Measurements from ENCODE around the gene CDC45. TPM values are rescaled to one million over a fixed set of nuclear protein-coding genes. Genes with fewer than 3 reads are reported as not detected.
A peak's percentile ranks its signal among the peaks of the same experiment; 100 is the strongest.

Gene CDC45
- total RNA-seq, 2 experiments from 2014 or later: 90.2 to 94.3 TPM

- Mint-ChIP-seq H3K27ac (no peak overlapping the region), H3K36me3 (ENCODE audit: low read depth) (peaks cover 37% of the 10 kb centered on the region), H3K9me3 (ENCODE audit: insufficient read depth) (no peaks in the 10 kb centered on the region), H3K4me1 (ENCODE audit: low read depth) (peaks cover 12% of the 10 kb centered on the region), H3K27me3 (ENCODE audit: low read depth) (no peaks in the 10 kb centered on the region), H3K4me3 (no peak overlapping the region)
- ChIA-PET CTCF (interaction anchor here (0.9 to 2.9 kb wide), 3 partner anchors 11 to 319 kb away, joined by 3 to 12 read pairs (median 6); partner anchors contain the start of gene ESS2), POLR2A (interaction anchor here (0.6 kb wide), 1 partner anchor 95 kb away, joined by 3 read pairs; no protein-coding TSS in a partner anchor)
- DNase-seq (no peak), ATAC-seq (no peak)
Measured at GRCh38 chr22:19463008-19463407, 16.7 kb upstream of the CDC45 start.

GRCh38 chr22:19463491-19464469 lies 15.9 kb upstream of the CDC45 start:
- Mint-ChIP-seq H3K27me3 (ENCODE audit: low read depth) (no peaks in the 10 kb centered on the region), H3K4me1 (ENCODE audit: low read depth) (peaks cover 12% of the 10 kb centered on the region), H3K36me3 (ENCODE audit: low read depth) (peaks cover 41% of the 10 kb centered on the region), H3K4me3 (no peak overlapping the region), H3K9me3 (ENCODE audit: insufficient read depth) (no peaks in the 10 kb centered on the region), H3K27ac (no peak overlapping the region)
- DNase-seq: no peak
- POLR2A ChIA-PET: interaction anchor here (0.8 to 1.2 kb wide), 4 partner anchors 11 to 17 kb away, joined by 3 read pairs; partner anchors contain the start of gene CDC45
- no peak for ATAC-seq
- CTCF ChIA-PET: interaction anchor here (1.3 to 2.9 kb wide), 3 partner anchors 10 to 166 kb away, joined by 5 to 12 read pairs (median 6); no protein-coding TSS in a partner anchor

- ATAC-seq: peak; percentile 33
- H3K4me1 Mint-ChIP-seq (ENCODE audit: low read depth): peaks cover 12% of the 10 kb centered on the region
- POLR2A ChIA-PET: interaction anchor here (0.9 to 1.2 kb wide), 3 partner anchors 12 to 16 kb away, joined by 3 read pairs; no protein-coding TSS in a partner anchor
- H3K27ac Mint-ChIP-seq: no peak overlapping the region
- no peak overlapping the region for H3K4me3 Mint-ChIP-seq
- no peaks in the 10 kb centered on the region for H3K27me3 Mint-ChIP-seq (ENCODE audit: low read depth)
- CTCF ChIA-PET: interaction anchor here (1.3 to 2.1 kb wide), 2 partner anchors 9 to 13 kb away, joined by 5 to 6 read pairs; no protein-coding TSS in a partner anchor
- peaks cover 49% of the 10 kb centered on the region for H3K36me3 Mint-ChIP-seq (ENCODE audit: low read depth)
- no peak for DNase-seq
- no peaks in the 10 kb centered on the region for H3K9me3 Mint-ChIP-seq (ENCODE audit: insufficient read depth)
Measured at GRCh38 chr22:19464546-19464945, 15.2 kb upstream of the CDC45 start.

GRCh38 chr22:19464975-19465374 lies 14.7 kb upstream of the CDC45 start:
- no peaks in the 10 kb centered on the region for H3K9me3 Mint-ChIP-seq (ENCODE audit: insufficient read depth)
- POLR2A ChIA-PET: interaction anchor here (1.0 to 1.3 kb wide), 3 partner anchors 12 to 15 kb away, joined by 3 to 4 read pairs (median 3); partner anchors contain the start of gene CDC45

DNA sequence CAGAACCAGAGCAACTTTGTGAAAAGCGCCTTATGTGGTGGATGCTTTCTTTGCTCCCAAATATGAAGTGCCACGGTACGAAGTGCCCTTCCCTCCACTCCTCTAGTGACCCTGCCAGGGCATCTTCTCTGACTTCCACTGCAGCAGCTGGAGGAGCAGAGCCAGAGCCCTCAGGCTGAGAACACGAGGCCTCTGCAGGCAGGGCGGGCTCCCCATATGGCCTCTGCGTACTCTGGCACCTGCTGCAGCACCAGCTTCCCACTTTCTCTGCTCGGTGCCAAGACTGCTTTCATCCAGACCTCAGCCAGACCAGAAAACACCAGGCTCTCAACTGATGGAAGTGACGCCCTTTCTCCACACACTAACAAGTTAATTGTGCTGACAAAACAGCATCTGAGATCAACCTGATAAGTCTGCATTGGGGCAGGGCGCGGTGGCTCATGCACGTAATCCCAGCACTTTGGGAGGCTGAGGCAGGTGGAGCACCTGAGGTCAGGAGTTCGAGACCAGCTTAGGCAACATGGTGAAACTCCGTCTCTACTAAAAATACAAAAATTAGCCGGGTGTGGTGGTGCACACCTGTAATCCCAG lies 13.5 kb upstream of the CDC45 start:
- ATAC-seq (no peak), DNase-seq (no peak)
- Mint-ChIP-seq H3K27ac (no peak overlapping the region), H3K36me3 (ENCODE audit: low read depth) (peaks cover 55% of the 10 kb centered on the region), H3K27me3 (ENCODE audit: low read depth) (no peaks in the 10 kb centered on the region), H3K9me3 (ENCODE audit: insufficient read depth) (no peaks in the 10 kb centered on the region), H3K4me1 (ENCODE audit: low read depth) (peaks cover 12% of the 10 kb centered on the region), H3K4me3 (no peak overlapping the region)
- CTCF ChIA-PET: interaction anchor here (1.2 kb wide), 1 partner anchor 15 kb away, joined by 3 read pairs; no protein-coding TSS in a partner anchor
- POLR2A ChIA-PET: interaction anchor here (1.3 kb wide), 1 partner anchor 13 kb away, joined by 4 read pairs; the partner anchor contains the start of gene CDC45

More at GRCh38 chr22:19464975-19465374, 14.7 kb upstream of the CDC45 start:
- Mint-ChIP-seq H3K27ac (no peak overlapping the region), H3K4me1 (ENCODE audit: low read depth) (peaks cover 12% of the 10 kb centered on the region), H3K4me3 (no peak overlapping the region), H3K27me3 (ENCODE audit: low read depth) (no peaks in the 10 kb centered on the region), H3K36me3 (ENCODE audit: low read depth) (peaks cover 52% of the 10 kb centered on the region)
- CTCF ChIA-PET: interaction anchor here (0.8 to 2.1 kb wide), 2 partner anchors 12 to 165 kb away, joined by 3 to 5 read pairs; no protein-coding TSS in a partner anchor
- no peak for ATAC-seq
- no peak for DNase-seq

GRCh38 chr22:19466848-19467752 lies 12.6 kb upstream of the CDC45 start:
- H3K4me3 Mint-ChIP-seq: no peak overlapping the region
- ChIA-PET POLR2A (no interaction called here), CTCF (no interaction called here)
- no peaks in the 10 kb centered on the region for H3K27me3 Mint-ChIP-seq (ENCODE audit: low read depth)
- H3K9me3 Mint-ChIP-seq (ENCODE audit: insufficient read depth): no peaks in the 10 kb centered on the region
- H3K27ac Mint-ChIP-seq: no peak overlapping the region
- peaks cover 12% of the 10 kb centered on the region for H3K4me1 Mint-ChIP-seq (ENCODE audit: low read depth)
- DNase-seq: no peak
- no peak for ATAC-seq
- peaks cover 55% of the 10 kb centered on the region for H3K36me3 Mint-ChIP-seq (ENCODE audit: low read depth)

DNA sequence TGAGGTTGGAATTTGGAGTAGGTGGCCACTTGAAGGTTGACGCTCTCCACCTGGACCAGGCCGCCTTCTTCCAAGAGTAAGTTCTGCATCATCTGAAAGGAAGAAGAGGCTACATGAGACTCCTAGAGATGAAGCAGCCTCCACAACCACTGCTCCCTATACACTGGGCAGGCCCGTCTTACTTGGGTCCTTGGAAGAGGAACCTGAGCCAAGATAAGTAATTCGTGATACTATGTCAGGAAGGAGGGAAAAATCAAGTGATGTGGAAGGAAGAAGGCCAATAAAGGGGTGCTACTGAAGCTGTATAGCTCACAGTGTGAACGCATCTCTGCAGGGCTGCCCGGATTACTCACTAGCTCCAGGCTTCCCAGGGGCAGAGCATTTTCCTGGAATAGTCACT lies 11.8 kb upstream of the CDC45 start:
- no peak for ATAC-seq
- no peaks in the 10 kb centered on the region for H3K9me3 Mint-ChIP-seq (ENCODE audit: insufficient read depth)
- ChIA-PET CTCF (no interaction called here), POLR2A (interaction anchor here (2.4 kb wide), 1 partner anchor 11 kb away, joined by 7 read pairs; the partner anchor contains the start of genes CDC45 and UFD1)
- no peaks in the 10 kb centered on the region for H3K27me3 Mint-ChIP-seq (ENCODE audit: low read depth)
- H3K4me1 Mint-ChIP-seq (ENCODE audit: low read depth): peaks cover 12% of the 10 kb centered on the region
- DNase-seq: no peak
- no peak overlapping the region for H3K4me3 Mint-ChIP-seq
- H3K36me3 Mint-ChIP-seq (ENCODE audit: low read depth): peaks cover 53% of the 10 kb centered on the region
- H3K27ac Mint-ChIP-seq: no peak overlapping the region

DNA sequence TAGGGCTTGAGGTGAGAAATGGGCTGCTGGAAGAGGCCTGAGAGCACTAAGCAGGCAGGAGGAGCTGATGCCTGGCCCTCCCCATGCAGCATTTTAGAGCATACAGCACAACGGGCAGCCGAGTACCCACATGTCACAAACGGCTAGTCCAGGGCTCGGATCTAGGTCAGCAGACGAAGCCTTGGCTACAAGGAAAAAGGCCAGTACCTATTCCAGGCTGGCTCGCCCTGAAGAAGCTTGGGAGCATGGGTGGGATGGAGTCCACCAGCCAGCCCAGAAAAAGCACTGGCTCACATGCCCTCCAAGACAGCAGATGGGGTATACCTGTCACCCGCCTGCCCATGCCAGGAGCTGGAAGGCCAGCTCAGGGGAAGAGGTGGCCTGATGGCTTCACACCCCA lies 10.3 kb upstream of the CDC45 start:
- no peak overlapping the region for H3K4me3 Mint-ChIP-seq
- peaks cover 63% of the 10 kb centered on the region for H3K36me3 Mint-ChIP-seq (ENCODE audit: low read depth)
- H3K27me3 Mint-ChIP-seq (ENCODE audit: low read depth): no peaks in the 10 kb centered on the region

DNA sequence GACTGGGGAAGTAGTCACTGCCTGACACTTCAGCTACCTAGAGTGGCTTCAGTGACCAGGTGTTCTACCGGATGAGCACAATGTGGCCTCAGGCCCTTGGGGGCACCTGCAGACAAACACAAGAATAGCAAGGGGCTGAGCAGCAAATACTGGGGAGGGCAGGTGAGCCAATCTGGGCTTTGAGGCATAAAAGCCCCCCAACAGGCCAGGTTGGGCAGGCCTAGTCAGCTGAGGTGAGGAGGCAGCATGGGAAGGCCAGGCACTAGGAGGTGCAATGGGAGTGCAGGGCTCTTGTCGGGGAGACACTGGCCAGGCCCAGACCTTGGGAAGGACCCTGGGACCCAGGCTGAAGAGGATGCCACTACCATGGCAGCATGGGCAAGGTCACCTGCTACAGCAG lies 9.7 kb upstream of the CDC45 start:
- no peak overlapping the region for H3K27ac Mint-ChIP-seq
- H3K9me3 Mint-ChIP-seq (ENCODE audit: insufficient read depth): no peaks in the 10 kb centered on the region
- ATAC-seq (no peak), DNase-seq (no peak)
- ChIA-PET CTCF (no interaction called here), POLR2A (interaction anchor here (2.4 kb wide), 1 partner anchor 9 kb away, joined by 7 read pairs; the partner anchor contains the start of genes CDC45 and UFD1)
- H3K36me3 Mint-ChIP-seq (ENCODE audit: low read depth): peaks cover 60% of the 10 kb centered on the region
- no peaks in the 10 kb centered on the region for H3K27me3 Mint-ChIP-seq (ENCODE audit: low read depth)
- H3K4me1 Mint-ChIP-seq (ENCODE audit: low read depth): peaks cover 5% of the 10 kb centered on the region
- H3K4me3 Mint-ChIP-seq: no peak overlapping the region

More for the DNA sequence above, 10.3 kb upstream of the CDC45 start:
- peaks cover 11% of the 10 kb centered on the region for H3K4me1 Mint-ChIP-seq (ENCODE audit: low read depth)
- ChIA-PET POLR2A (interaction anchor here (2.4 kb wide), 1 partner anchor 10 kb away, joined by 7 read pairs; the partner anchor contains the start of genes CDC45 and UFD1), CTCF (no interaction called here)
- no peak overlapping the region for H3K27ac Mint-ChIP-seq
- no peak for ATAC-seq
- no peak for DNase-seq
- no peaks in the 10 kb centered on the region for H3K9me3 Mint-ChIP-seq (ENCODE audit: insufficient read depth)

GRCh38 chr22:19471572-19471971 lies 8.1 kb upstream of the CDC45 start:
- no peak for DNase-seq
- ChIA-PET POLR2A (no interaction called here), CTCF (no interaction called here)
- no peak overlapping the region for H3K4me3 Mint-ChIP-seq
- H3K27me3 Mint-ChIP-seq (ENCODE audit: low read depth): no peaks in the 10 kb centered on the region
- H3K9me3 Mint-ChIP-seq (ENCODE audit: insufficient read depth): no peaks in the 10 kb centered on the region
- H3K27ac Mint-ChIP-seq: no peak overlapping the region
- H3K4me1 Mint-ChIP-seq (ENCODE audit: low read depth): peaks cover 7% of the 10 kb centered on the region
- peaks cover 56% of the 10 kb centered on the region for H3K36me3 Mint-ChIP-seq (ENCODE audit: low read depth)
- no peak for ATAC-seq

- no peak for DNase-seq
- Mint-ChIP-seq H3K4me3 (no peak overlapping the region), H3K36me3 (ENCODE audit: low read depth) (peaks cover 56% of the 10 kb centered on the region), H3K4me1 (ENCODE audit: low read depth) (peaks cover 10% of the 10 kb centered on the region), H3K27ac (no peak overlapping the region), H3K27me3 (ENCODE audit: low read depth) (no peaks in the 10 kb centered on the region), H3K9me3 (ENCODE audit: insufficient read depth) (no peaks in the 10 kb centered on the region)
- ChIA-PET CTCF (no interaction called here), POLR2A (no interaction called here)
- no peak for ATAC-seq
Measured at GRCh38 chr22:19472233-19472632, 7.5 kb upstream of the CDC45 start.

All from activated CD8-positive, alpha-beta T cell treated with anti-CD3 and anti-CD28 coated beads, Interleukin-2, amount 10 ng/mL, durations not matched to agents 7 days and 5 days (primary cell).